Measurements from ENCODE around the gene GNG7. TPM values are rescaled to one million over a fixed set of nuclear protein-coding genes. Genes with fewer than 3 reads are reported as not detected.
"Not testable (repeated sequence)": the region's sequence is repeated elsewhere in the genome, so short reads cannot be mapped to it uniquely, and the experiment has no call there.

Gene GNG7
- total RNA-seq, 1 donor from 2014 or later, result 0.14 TPM

GRCh38 chr19:2477141-2477710, 225.3 kb downstream of the GNG7 start:
- intact Hi-C loops (cut with micrococcal nuclease), result loop anchor here (5.0 kb wide), 3 partner anchors 270 to 560 kb away; no protein-coding TSS in a partner anchor

- intact Hi-C loops (cut with micrococcal nuclease), result loop anchor here (1.0 to 5.0 kb wide), 5 partner anchors 77 to 561 kb away; no protein-coding TSS in a partner anchor
These were observed 225.9 kb downstream of the GNG7 start for GRCh38 chr19:2476451-2477140.

- intact Hi-C loops (cut with micrococcal nuclease), result loop anchor here (1.0 to 5.0 kb wide), 5 partner anchors 77 to 561 kb away; no protein-coding TSS in a partner anchor
These were observed 226.6 kb downstream of the GNG7 start, which contains the start of gene GADD45B for GRCh38 chr19:2475702-2476450. Gene GADD45B, plus strand, starts transcription at chr19:2476127. Its CDS starts 232 bp downstream, at chr19:2476359.

- intact Hi-C loops (cut with micrococcal nuclease), result loop anchor here (5.0 kb wide), 3 partner anchors 272 to 562 kb away; no protein-coding TSS in a partner anchor
These were observed 227.3 kb downstream of the GNG7 start for GRCh38 chr19:2475018-2475701.

GRCh38 chr19:2474232-2475017, 228.1 kb downstream of the GNG7 start:
- intact Hi-C loops (cut with micrococcal nuclease), result loop anchor here (1.0 to 5.0 kb wide), 6 partner anchors 105 to 563 kb away; no protein-coding TSS in a partner anchor

- intact Hi-C loops (cut with micrococcal nuclease), result not testable (repeated sequence)
These were observed 232.6 kb downstream of the GNG7 start for GRCh38 chr19:2469915-2470200.

GRCh38 chr19:2469102-2469914, 233.2 kb downstream of the GNG7 start:
- intact Hi-C loops (cut with micrococcal nuclease), result no loop called here

GRCh38 chr19:2468596-2468995, 233.9 kb downstream of the GNG7 start:
- intact Hi-C loops (cut with micrococcal nuclease), result no loop called here

GRCh38 chr19:2464389-2464788, 238.1 kb downstream of the GNG7 start:
- intact Hi-C loops (cut with micrococcal nuclease), result no loop called here

- intact Hi-C loops (cut with micrococcal nuclease), result not testable (repeated sequence)
These were observed 238.8 kb downstream of the GNG7 start for GRCh38 chr19:2463694-2464093.

GRCh38 chr19:2462635-2463421, 239.7 kb downstream of the GNG7 start:
- intact Hi-C loops (cut with micrococcal nuclease), result no loop called here

GRCh38 chr19:2461751-2462634, 240.5 kb downstream of the GNG7 start:
- intact Hi-C loops (cut with micrococcal nuclease), result no loop called here

Other genes with a start within 250 kb of the GNG7 start
- gene LMNB2, start 245.7 kb downstream of the GNG7 start, total RNA-seq, result 102 and 107 TPM in 2 replicates
- 38.8 and 40.1 TPM in 2 replicates for gene GADD45B, start 226.6 kb downstream of the GNG7 start, total RNA-seq
- 0.23 TPM in 1 of 2 replicates, not detected in the other for gene DIRAS1, start 18.7 kb upstream of the GNG7 start, total RNA-seq
- 30.9 and 31.2 TPM in 2 replicates for gene SLC39A3, start 37.3 kb upstream of the GNG7 start, total RNA-seq
- 48.1 and 50.1 TPM in 2 replicates for gene SGTA, start 80.6 kb upstream of the GNG7 start, total RNA-seq
- 113 and 115 TPM in 2 replicates for gene THOP1, start 82.8 kb upstream of the GNG7 start, total RNA-seq
- gene ZNF554, start 117.2 kb upstream of the GNG7 start, total RNA-seq, result 2.9 and 3.4 TPM in 2 replicates
- 0.70 and 1.2 TPM in 2 replicates for gene ZNF555, start 138.8 kb upstream of the GNG7 start, total RNA-seq
- gene ZNF556, start 164.6 kb upstream of the GNG7 start, total RNA-seq, result not detected in 2 replicates
- 2.7 and 3.9 TPM in 2 replicates for gene ZNF57, start 198.2 kb upstream of the GNG7 start, total RNA-seq
- 4.2 and 4.3 TPM in 2 replicates for gene ZNF77, start 242.3 kb upstream of the GNG7 start, total RNA-seq